Left forelimb (tissue), 1 donor: ENCODE data around the gene B3GNT3.
"Not testable (repeated sequence)": the region's sequence is repeated elsewhere in the genome, so short reads cannot be mapped to it uniquely, and the experiment has no call there.

Source experiments
- DNase-seq: peaks from one replicate; pipeline ENCODE4 v3.0.0-alpha.2; 2018; ENCODE audit warnings: low spot score

B3GNT3 gene

GRCh38 chr19:17796838-17797423 is 2.0 kb downstream of the B3GNT3 start:
- DNase-seq, result no peak

GRCh38 chr19:17797424-17798201 is 2.7 kb downstream of the B3GNT3 start:
- DNase-seq, result no peak

- DNase-seq, result not testable (repeated sequence)
Observed at GRCh38 chr19:17798599-17798998, 3.7 kb downstream of the B3GNT3 start.

- DNase-seq, result no peak
Observed at GRCh38 chr19:17802137-17802858, 7.4 kb downstream of the B3GNT3 start.

GRCh38 chr19:17803264-17803896 is 8.4 kb downstream of the B3GNT3 start:
- no peak for DNase-seq

GRCh38 chr19:17805427-17805826 is 10.5 kb downstream of the B3GNT3 start:
- DNase-seq, result no peak

GRCh38 chr19:17806945-17807344 is 12.0 kb downstream of the B3GNT3 start:
- no peak for DNase-seq

DNA sequence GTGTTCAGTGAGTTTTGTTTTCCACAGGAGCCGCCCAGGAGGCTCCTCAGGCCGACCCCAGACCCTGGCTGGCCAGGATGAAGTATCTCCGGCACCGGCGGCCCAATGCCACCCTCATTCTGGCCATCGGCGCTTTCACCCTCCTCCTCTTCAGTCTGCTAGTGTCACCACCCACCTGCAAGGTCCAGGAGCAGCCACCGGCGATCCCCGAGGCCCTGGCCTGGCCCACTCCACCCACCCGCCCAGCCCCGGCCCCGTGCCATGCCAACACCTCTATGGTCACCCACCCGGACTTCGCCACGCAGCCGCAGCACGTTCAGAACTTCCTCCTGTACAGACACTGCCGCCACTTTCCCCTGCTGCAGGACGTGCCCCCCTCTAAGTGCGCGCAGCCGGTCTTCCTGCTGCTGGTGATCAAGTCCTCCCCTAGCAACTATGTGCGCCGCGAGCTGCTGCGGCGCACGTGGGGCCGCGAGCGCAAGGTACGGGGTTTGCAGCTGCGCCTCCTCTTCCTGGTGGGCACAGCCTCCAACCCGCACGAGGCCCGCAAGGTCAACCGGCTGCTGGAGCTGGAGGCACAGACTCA is 12.9 kb downstream of the B3GNT3 start:
- DNase-seq, result no peak

- DNase-seq, result no peak
Observed at GRCh38 chr19:17811103-17811502, 16.2 kb downstream of the B3GNT3 start.

DNA sequence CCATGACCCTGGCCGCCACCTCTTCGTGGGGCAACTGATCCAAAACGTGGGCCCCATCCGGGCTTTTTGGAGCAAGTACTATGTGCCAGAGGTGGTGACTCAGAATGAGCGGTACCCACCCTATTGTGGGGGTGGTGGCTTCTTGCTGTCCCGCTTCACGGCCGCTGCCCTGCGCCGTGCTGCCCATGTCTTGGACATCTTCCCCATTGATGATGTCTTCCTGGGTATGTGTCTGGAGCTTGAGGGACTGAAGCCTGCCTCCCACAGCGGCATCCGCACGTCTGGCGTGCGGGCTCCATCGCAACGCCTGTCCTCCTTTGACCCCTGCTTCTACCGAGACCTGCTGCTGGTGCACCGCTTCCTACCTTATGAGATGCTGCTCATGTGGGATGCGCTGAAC is 16.7 kb downstream of the B3GNT3 start:
- DNase-seq, result no peak

GRCh38 chr19:17812099-17812498 is 17.2 kb downstream of the B3GNT3 start:
- DNase-seq, result no peak

DNA sequence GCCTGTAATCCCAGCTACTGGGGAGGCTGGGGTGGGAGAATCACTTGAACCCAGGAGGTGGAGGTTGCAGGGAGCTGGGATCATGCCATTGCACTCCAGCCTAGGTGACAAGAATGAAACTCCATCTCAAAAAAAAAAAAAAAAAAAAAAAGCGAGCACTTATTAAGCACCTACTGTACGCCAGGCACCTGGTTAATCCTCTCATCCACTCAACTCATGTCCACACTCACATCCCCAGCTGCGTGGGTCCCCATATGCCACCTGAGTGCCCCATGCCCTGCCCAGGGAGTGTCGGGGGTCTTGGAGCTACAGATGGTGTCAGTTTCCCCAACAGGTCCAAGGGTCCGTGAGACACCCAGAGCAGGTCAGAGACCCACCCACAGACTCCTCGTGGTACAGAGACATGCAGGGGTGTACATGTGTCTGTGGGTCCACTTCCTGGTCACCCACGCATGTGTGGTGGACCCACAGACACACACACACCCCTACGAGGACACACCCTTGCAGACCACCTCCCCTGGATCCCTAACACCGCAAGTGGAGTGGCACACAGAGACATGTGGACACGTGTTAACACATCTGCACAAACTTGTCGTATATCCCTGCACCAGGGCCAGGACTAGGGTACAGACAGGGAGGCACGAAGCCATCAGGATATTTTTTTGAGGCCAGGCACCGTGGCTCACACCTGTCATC is 22.9 kb downstream of the B3GNT3 start:
- no peak for DNase-seq

- DNase-seq, result no peak
Observed at GRCh38 chr19:17821190-17821589, 26.3 kb downstream of the B3GNT3 start, which contains the start of gene INSL3. Gene INSL3 (minus strand): TSS chr19:17821519. CDS start chr19:17821506, 13 bp downstream.

GRCh38 chr19:17824339-17824738 is 29.4 kb downstream of the B3GNT3 start:
- no peak for DNase-seq

GRCh38 chr19:17826508-17827056 is 31.6 kb downstream of the B3GNT3 start:
- no peak for DNase-seq

GRCh38 chr19:17829855-17830566 is 35.1 kb downstream of the B3GNT3 start:
- no peak for DNase-seq

GRCh38 chr19:17830567-17831418 is 35.9 kb downstream of the B3GNT3 start:
- DNase-seq, result peak; percentile 84

- no peak for DNase-seq
Observed at GRCh38 chr19:17831419-17831888, 36.5 kb downstream of the B3GNT3 start.

DNA sequence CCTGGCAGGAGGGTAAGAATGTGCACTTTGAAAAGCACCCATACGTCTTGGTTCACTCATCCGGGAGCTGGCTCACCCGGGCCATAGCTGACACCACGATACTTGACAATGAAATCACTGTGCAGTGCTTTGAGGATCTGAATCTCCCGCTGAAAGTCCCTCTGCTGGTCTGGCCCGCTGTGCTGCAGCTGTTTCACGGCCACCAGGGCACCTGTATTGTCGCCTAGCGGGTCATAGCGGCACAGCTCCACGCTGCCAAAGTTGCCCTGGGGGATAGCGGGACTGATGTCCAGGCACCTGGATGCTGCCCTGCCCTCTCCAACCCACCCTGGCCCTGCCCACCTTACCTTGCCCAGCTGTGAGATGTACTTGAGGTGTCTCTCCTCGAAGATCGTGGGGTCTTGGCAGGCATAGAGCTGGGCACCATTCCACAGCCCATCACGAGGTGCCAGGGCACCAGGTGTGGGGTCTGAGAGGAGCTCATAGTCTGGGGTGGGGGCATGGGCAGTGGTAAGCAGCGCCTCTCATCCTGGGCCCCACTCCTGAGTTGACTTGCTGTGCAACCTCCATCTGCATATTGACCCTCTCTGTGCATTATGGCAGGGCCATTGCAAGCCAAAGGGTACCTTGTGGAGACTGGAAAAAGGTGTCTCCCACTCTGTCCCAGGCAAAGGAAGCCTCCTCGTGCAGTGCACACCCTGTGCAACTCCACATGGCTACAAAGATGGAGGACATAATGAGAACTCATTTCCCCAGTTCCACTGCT is 37.7 kb downstream of the B3GNT3 start:
- DNase-seq, result no peak
